Panc1 (cell line): ENCODE data around the gene INPP5B. TPM values are rescaled to one million over a fixed set of nuclear protein-coding genes. Genes with fewer than 3 reads are reported as not detected.

Experiments used
- ATAC-seq: fragments of 200-7000 bp; cut with Tn5 transposase; 2 replicates; pipeline ENCODE4 v1.9.1; 2020; ENCODE audit warnings: mild to moderate bottlenecking, moderate library complexity
- BruUV-seq: library from RNA; stranded (reverse); fragments of 400-500 nt; replicated peaks from 2 replicates; lab custom pipeline; 2021; lab: Mats Ljungman, UMichigan
- CTCF ChIA-PET: fragments of 300-600 bp; sonication (Branson Sonifier 250); formaldehyde crosslinking; loops from one replicate; lab custom pipeline; 2022; ENCODE audit warnings: antibody characterized with exemption; lab: Charles Lee
- POLR2A ChIA-PET: fragments of 300-600 bp; sonication (Branson Sonifier 250); formaldehyde crosslinking; loops from one replicate; lab custom pipeline; 2022; ENCODE audit warnings: antibody characterized with exemption; lab: Charles Lee
- DNase-seq: peaks from one replicate; pipeline ENCODE4 v3.0.0-alpha.2; 2010; ENCODE audit warnings: low read depth, low spot score
- H3K27ac ChIP-seq: 2 replicates; pipeline ENCODE4 v1.5.1; 2011; ENCODE audit warnings: mild to moderate bottlenecking, low read length, inconsistent platforms
- H3K27me3 ChIP-seq: fragments of 200-500 bp; sonication (Bioruptor generic); 2 replicates; pipeline ENCODE4 v1.6.0; 2014; ENCODE audit warnings: low read length, inconsistent platforms; ENCODE audit not compliant: control insufficient read depth, insufficient read depth
- H3K36me3 ChIP-seq: fragments of 200-500 bp; sonication (Bioruptor generic); 2 replicates; pipeline ENCODE4 v1.5.1; 2014; ENCODE audit warnings: inconsistent platforms, mild to moderate bottlenecking, low read length, moderate library complexity; ENCODE audit not compliant: control insufficient read depth, insufficient read depth
- H3K4me1 ChIP-seq: 2 replicates; pipeline ENCODE4 v1.5.1; 2011; ENCODE audit warnings: inconsistent platforms, mild to moderate bottlenecking, low read length, moderate library complexity; ENCODE audit not compliant: control insufficient read depth, insufficient read depth
- H3K4me3 ChIP-seq, 2 experiments: 2 replicates each; pipeline ENCODE4 v1.5.1; 2011 to 2012; ENCODE audit warnings: low read depth in 2 of 2, low read length in 2 of 2, mild to moderate bottlenecking in 2 of 2, inconsistent platforms in 1 of 2, moderate library complexity in 1 of 2
- H3K9me3 ChIP-seq: fragments of 200-500 bp; sonication (Bioruptor generic); 2 replicates; pipeline ENCODE4 v1.5.1; 2014; ENCODE audit warnings: low read depth, mild to moderate bottlenecking, inconsistent platforms, low read length, moderate library complexity; ENCODE audit not compliant: control insufficient read depth, insufficient read depth
- POLR2AphosphoS5 ChIP-seq: IDR thresholded peaks from 2 replicates; pipeline ENCODE4 v1.6.1; 2012; ENCODE audit warnings: mild to moderate bottlenecking, low read depth, low read length, moderate library complexity
- SIN3A ChIP-seq: IDR thresholded peaks from 2 replicates; pipeline ENCODE4 v1.6.1; 2012; ENCODE audit warnings: low read depth, mild to moderate bottlenecking, low read length, moderate library complexity, borderline replicate concordance; ENCODE audit not compliant: insufficient read depth
- TCF7L2 ChIP-seq: IDR thresholded peaks from 2 replicates; pipeline ENCODE4 v1.6.1; 2011; ENCODE audit warnings: mild to moderate bottlenecking, low read depth, low read length, inconsistent platforms
- in situ Hi-C: cut with HindIII; loops from 2 replicates; pipeline ENCODE4 v1.10.0; 2016; ENCODE audit warnings: low sequenced_read_pairs, low pct_unique_long_range_greater_than_20kb
- intact Hi-C: fragments of 100-400 bp; cut with micrococcal nuclease; formaldehyde crosslinking; loops from one replicate; pipeline ENCODE4 v1.10.0; 2022; ENCODE audit not compliant: unreplicated experiment
- total RNA-seq: library from RNA; stranded (reverse); gene quantifications from one replicate; pipeline ENCODE4 v1.2.1, GENCODE V29; 2021; ENCODE audit not compliant: unreplicated experiment
- TF ChIP-seq, protein P1 (sequence below), 2 experiments: IDR thresholded peaks; 2 replicates each; pipeline ENCODE4 v1.6.1; 2011 to 2012; ENCODE audit warnings: low read depth in 2 of 2, control low read depth in 1 of 2, low read length in 1 of 2, mild to moderate bottlenecking in 1 of 2, moderate library complexity in 1 of 2; ENCODE audit not compliant: insufficient read depth in 1 of 2
- TF ChIP-seq, protein P2 (sequence below): fragments of 450-650 bp; IDR thresholded peaks from 2 replicates; pipeline ENCODE4 v1.5.1; 2017; ENCODE audit warnings: mild to moderate bottlenecking

The INPP5B gene
- total RNA-seq, 1 experiment from 2014 or later: 17.7 TPM

DNA sequence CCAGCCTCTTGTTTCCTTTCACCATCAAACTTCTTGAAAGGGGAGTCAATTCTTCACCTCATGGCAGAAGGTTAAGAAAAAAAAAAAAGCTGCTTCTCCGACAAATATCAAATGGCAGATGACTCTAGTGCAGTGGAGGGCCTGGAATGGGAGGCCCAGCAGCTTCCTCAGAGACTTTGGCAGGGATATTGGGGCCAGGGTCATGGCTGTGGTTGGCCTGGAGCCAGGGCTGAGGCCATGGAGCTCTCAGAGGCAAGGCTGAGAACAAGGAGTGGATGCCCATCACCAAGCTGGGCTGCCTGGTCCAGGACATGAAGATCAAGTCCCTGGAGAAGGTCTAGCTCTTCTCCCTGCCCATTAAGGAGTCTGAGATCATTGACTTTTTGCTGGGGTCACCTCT, 106.1 kb downstream of the INPP5B start:
- no peak for DNase-seq
- TF ChIP-seq POLR2AphosphoS5: no peak
- TF ChIP-seq TCF7L2: no peak
- no peak for TF ChIP-seq SIN3A
- TF ChIP-seq, protein P1, sequence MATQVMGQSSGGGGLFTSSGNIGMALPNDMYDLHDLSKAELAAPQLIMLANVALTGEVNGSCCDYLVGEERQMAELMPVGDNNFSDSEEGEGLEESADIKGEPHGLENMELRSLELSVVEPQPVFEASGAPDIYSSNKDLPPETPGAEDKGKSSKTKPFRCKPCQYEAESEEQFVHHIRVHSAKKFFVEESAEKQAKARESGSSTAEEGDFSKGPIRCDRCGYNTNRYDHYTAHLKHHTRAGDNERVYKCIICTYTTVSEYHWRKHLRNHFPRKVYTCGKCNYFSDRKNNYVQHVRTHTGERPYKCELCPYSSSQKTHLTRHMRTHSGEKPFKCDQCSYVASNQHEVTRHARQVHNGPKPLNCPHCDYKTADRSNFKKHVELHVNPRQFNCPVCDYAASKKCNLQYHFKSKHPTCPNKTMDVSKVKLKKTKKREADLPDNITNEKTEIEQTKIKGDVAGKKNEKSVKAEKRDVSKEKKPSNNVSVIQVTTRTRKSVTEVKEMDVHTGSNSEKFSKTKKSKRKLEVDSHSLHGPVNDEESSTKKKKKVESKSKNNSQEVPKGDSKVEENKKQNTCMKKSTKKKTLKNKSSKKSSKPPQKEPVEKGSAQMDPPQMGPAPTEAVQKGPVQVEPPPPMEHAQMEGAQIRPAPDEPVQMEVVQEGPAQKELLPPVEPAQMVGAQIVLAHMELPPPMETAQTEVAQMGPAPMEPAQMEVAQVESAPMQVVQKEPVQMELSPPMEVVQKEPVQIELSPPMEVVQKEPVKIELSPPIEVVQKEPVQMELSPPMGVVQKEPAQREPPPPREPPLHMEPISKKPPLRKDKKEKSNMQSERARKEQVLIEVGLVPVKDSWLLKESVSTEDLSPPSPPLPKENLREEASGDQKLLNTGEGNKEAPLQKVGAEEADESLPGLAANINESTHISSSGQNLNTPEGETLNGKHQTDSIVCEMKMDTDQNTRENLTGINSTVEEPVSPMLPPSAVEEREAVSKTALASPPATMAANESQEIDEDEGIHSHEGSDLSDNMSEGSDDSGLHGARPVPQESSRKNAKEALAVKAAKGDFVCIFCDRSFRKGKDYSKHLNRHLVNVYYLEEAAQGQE (IDR thresholded peaks at IDR 0.05; ENCODE audit: insufficient read depth in 1 of 2, low read depth in 2 of 2, low read length in 1 of 2): no peak
- TF ChIP-seq, protein P2, sequence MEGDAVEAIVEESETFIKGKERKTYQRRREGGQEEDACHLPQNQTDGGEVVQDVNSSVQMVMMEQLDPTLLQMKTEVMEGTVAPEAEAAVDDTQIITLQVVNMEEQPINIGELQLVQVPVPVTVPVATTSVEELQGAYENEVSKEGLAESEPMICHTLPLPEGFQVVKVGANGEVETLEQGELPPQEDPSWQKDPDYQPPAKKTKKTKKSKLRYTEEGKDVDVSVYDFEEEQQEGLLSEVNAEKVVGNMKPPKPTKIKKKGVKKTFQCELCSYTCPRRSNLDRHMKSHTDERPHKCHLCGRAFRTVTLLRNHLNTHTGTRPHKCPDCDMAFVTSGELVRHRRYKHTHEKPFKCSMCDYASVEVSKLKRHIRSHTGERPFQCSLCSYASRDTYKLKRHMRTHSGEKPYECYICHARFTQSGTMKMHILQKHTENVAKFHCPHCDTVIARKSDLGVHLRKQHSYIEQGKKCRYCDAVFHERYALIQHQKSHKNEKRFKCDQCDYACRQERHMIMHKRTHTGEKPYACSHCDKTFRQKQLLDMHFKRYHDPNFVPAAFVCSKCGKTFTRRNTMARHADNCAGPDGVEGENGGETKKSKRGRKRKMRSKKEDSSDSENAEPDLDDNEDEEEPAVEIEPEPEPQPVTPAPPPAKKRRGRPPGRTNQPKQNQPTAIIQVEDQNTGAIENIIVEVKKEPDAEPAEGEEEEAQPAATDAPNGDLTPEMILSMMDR: no peak
- Histone ChIP-seq H3K4me3 (no peak overlapping the region), H3K9me3 (no peaks in the 10 kb centered on the region), H3K27me3 (no peaks in the 10 kb centered on the region), H3K36me3 (peaks cover 13% of the 10 kb centered on the region), H3K27ac (no peak overlapping the region), H3K4me1 (no peaks in the 10 kb centered on the region)
- POLR2A ChIA-PET: no interaction called here
- ATAC-seq: no peak
- CTCF ChIA-PET: no interaction called here
- intact Hi-C loops: no loop called here
- in situ Hi-C loops: no loop called here
- no TSS peak for BruUV-seq

DNA sequence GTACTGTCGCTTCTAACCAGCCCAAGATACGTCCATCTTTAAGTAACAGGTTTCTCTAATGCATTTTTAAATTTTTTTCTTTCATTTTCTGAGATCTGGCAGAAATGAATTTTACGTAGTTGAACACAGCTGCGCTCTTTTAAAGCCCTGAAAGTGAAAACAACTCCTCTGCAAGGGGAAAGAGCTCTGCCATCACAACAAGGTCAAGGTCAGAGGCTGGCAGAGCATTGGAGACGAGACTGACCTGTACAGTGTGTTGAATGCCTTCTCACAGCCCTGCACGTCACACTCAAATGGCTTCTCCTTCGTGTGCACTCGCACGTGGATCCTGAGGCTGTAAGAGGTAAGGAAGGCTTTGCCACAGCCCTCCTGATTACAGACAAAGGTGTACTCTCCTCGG, 107.2 kb downstream of the INPP5B start:
- no peak for TF ChIP-seq SIN3A
- POLR2A ChIA-PET: no interaction called here
- ATAC-seq: no peak
- intact Hi-C loops: no loop called here
- no peak for DNase-seq
- Histone ChIP-seq H3K27ac (no peak overlapping the region), H3K4me3 (no peak overlapping the region), H3K36me3 (peaks cover 21% of the 10 kb centered on the region), H3K27me3 (no peaks in the 10 kb centered on the region), H3K4me1 (no peaks in the 10 kb centered on the region), H3K9me3 (no peaks in the 10 kb centered on the region)
- CTCF ChIA-PET: no interaction called here
- BruUV-seq: no TSS peak
- in situ Hi-C loops: no loop called here

DNA sequence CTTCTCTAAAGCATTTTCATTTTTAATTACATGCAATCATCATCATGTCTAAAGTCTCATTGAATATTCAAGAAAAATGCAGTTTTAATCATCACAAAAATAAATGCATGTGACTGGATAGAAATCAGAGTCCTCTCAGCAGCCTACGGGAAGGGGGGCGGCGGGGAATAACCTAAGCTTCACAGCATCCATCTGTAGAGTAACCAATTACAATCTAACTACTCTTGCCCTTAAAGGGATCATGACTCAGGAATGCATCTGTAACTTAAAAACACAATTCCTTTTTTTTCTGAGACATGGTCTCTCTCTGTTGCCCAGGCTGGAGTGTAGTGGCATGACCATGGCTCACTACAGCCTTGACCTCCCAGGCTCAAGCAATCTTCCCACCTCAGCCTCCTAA, 110.1 kb downstream of the INPP5B start:
- no peak for DNase-seq
- TF ChIP-seq TCF7L2: no peak
- no peak overlapping the region for H3K27ac ChIP-seq
- peaks cover 28% of the 10 kb centered on the region for H3K36me3 ChIP-seq
- intact Hi-C loops (no loop called here), in situ Hi-C loops (no loop called here)
- CTCF ChIA-PET: interaction anchor here (0.7 kb wide), 1 partner anchor 109 kb away, joined by 9 read pairs; no protein-coding TSS in a partner anchor
- no peak for ATAC-seq
- H3K9me3 ChIP-seq: no peaks in the 10 kb centered on the region
- no peaks in the 10 kb centered on the region for H3K27me3 ChIP-seq
- H3K4me3 ChIP-seq: no peak overlapping the region
- no TSS peak for BruUV-seq
- POLR2A ChIA-PET: interaction anchor here (0.5 to 0.7 kb wide), 2 partner anchors 18 to 21 kb away, joined by 4 to 10 read pairs; no protein-coding TSS in a partner anchor
- no peaks in the 10 kb centered on the region for H3K4me1 ChIP-seq
